ENCODE measurements around the gene STK17A. TPM values are rescaled to one million over a fixed set of nuclear protein-coding genes. Genes with fewer than 3 reads are reported as not detected.

The STK17A gene
- total RNA-seq, 1 experiment from 2014 or later, result 75.4 TPM

GRCh38 chr7:43565786-43566185 lies 17.1 kb upstream of the STK17A start:
- Histone ChIP-seq H2AFZ (ENCODE audit: low read length) (no peak overlapping the region), H3K4me2 (ENCODE audit: low read length) (no peak overlapping the region), H3K9ac (ENCODE audit: low read length) (no peak overlapping the region), H3F3A (ENCODE audit: low read length, unreplicated experiment) (peaks cover 3% of the 10 kb centered on the region), H3K36me3 (ENCODE audit: low read depth, low read length) (no peaks in the 10 kb centered on the region), H3K79me2 (ENCODE audit: low read length) (no peaks in the 10 kb centered on the region), H3K9me2 (replicated peaks; ENCODE audit: low read length) (no peaks in the 10 kb centered on the region), H3K27me3 (ENCODE audit: low read length) (no peaks in the 10 kb centered on the region), H4K20me1 (ENCODE audit: low read length) (no peaks in the 10 kb centered on the region), H3K27ac (ENCODE audit: low read length) (no peak overlapping the region), H3K9me3 (ENCODE audit: low read length) (no peaks in the 10 kb centered on the region), H3K4me1 (ENCODE audit: insufficient read depth, low read length) (peaks cover 31% of the 10 kb centered on the region), H3K4me3 (ENCODE audit: low read length) (no peak overlapping the region)
- ATAC-seq (no peak), DNase-seq (no peak)
- BruUV-seq (replicated peaks), result no TSS peak
- TF ChIP-seq EZH2phosphoT487 (IDR thresholded peaks at IDR 0.05; ENCODE audit: borderline replicate concordance, low read length) (no peak), EZH2 (IDR thresholded peaks at IDR 0.05; ENCODE audit: low read length, unreplicated experiment) (no peak), CTCF (conservative IDR thresholded peaks at IDR 0.05; ENCODE audit: low read depth, low read length) (no peak)
- POLR2A ChIA-PET (ENCODE audit: unreplicated experiment), result no interaction called here
- intact Hi-C loops (cut with micrococcal nuclease), result loop anchor here (10.0 kb wide), 1 partner anchor 71 kb away; no protein-coding TSS in a partner anchor
- CTCF ChIA-PET, result no interaction called here

DNA sequence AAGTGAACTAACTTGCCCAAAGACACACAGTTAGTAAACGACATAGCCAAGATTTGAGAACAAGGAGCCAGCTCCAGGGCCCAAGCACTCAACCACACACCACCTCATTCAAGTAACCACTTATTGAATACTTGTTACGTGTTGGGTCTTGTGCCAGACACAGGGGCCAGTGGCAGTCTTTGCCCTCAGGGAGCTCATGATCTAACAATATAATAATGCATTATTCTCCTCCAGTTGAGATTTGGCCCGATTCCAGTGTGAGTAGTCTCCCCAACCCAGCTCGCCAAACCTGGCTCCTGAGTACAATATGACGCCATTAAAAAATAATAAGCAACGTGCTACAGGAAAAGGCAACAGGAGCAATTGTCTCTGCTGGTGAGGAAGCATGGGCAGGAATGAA lies 14.4 kb upstream of the STK17A start:
- H3K79me2 ChIP-seq (ENCODE audit: low read length), result no peaks in the 10 kb centered on the region
- ChIA-PET POLR2A (ENCODE audit: unreplicated experiment) (interaction anchor here (1.4 kb wide), 1 partner anchor 14 kb away, joined by 26 read pairs; the partner anchor contains the start of gene STK17A), CTCF (interaction anchor here (2.1 kb wide), 1 partner anchor 14 kb away, joined by 7 read pairs; the partner anchor contains the start of gene STK17A)
- BruUV-seq (replicated peaks), result no TSS peak
- H3K4me1 ChIP-seq (ENCODE audit: insufficient read depth, low read length), result peaks cover 49% of the 10 kb centered on the region
- intact Hi-C loops (cut with micrococcal nuclease), result loop anchor here (10.0 kb wide), 1 partner anchor 74 kb away; no protein-coding TSS in a partner anchor
- H3K4me2 ChIP-seq (ENCODE audit: low read length), result peak overlapping the region; percentile 46
- no peaks in the 10 kb centered on the region for H3K36me3 ChIP-seq (ENCODE audit: low read depth, low read length)
- no peak overlapping the region for H3K4me3 ChIP-seq (ENCODE audit: low read length)
- H3K9me2 ChIP-seq (replicated peaks; ENCODE audit: low read length), result no peaks in the 10 kb centered on the region
- H3F3A ChIP-seq (ENCODE audit: low read length, unreplicated experiment), result peaks cover 3% of the 10 kb centered on the region
- H3K9me3 ChIP-seq (ENCODE audit: low read length), result no peaks in the 10 kb centered on the region
- peak; percentile 93 for DNase-seq
- peak overlapping the region; percentile 97 for H3K27ac ChIP-seq (ENCODE audit: low read length)
- H3K9ac ChIP-seq (ENCODE audit: low read length), result peak overlapping the region; percentile 70
- H4K20me1 ChIP-seq (ENCODE audit: low read length), result no peaks in the 10 kb centered on the region
- TF ChIP-seq EZH2phosphoT487 (IDR thresholded peaks at IDR 0.05; ENCODE audit: borderline replicate concordance, low read length), result no peak
- no peak for TF ChIP-seq CTCF (conservative IDR thresholded peaks at IDR 0.05; ENCODE audit: low read depth, low read length)
- TF ChIP-seq EZH2 (IDR thresholded peaks at IDR 0.05; ENCODE audit: low read length, unreplicated experiment), result no peak
- no peaks in the 10 kb centered on the region for H3K27me3 ChIP-seq (ENCODE audit: low read length)
- peak; percentile 34 for ATAC-seq
- H2AFZ ChIP-seq (ENCODE audit: low read length), result peak overlapping the region; percentile 38; the same call in 1 of the 2 replicates

DNA sequence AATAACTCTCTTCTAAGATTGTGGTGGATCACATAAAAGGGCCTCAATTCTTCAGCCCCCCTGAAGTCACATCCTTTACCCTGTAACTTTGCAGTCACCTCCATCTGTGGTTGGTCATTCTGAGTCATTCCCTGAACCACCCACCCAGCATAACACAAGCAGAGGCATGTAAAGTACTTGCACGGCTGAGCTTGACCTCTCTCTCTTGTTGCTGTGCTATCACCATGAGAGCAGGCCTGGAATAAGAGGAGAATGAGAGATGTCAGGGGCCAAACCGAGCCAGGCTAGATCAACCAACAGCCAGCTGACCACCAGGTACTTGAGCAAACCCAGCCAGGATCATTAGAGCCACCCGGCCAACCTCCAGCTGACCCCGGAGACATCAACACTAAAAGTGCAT lies 13.5 kb upstream of the STK17A start:
- no peaks in the 10 kb centered on the region for H4K20me1 ChIP-seq (ENCODE audit: low read length)

More for the DNA sequence above, 13.5 kb upstream of the STK17A start:
- H3K27ac ChIP-seq (ENCODE audit: low read length), result peak overlapping the region; percentile 97
- ATAC-seq (peak; percentile 45), DNase-seq (peak; percentile 64)
- no peak overlapping the region for H3K4me3 ChIP-seq (ENCODE audit: low read length)
- no peaks in the 10 kb centered on the region for H3K79me2 ChIP-seq (ENCODE audit: low read length)
- no peaks in the 10 kb centered on the region for H3K36me3 ChIP-seq (ENCODE audit: low read depth, low read length)
- BruUV-seq (replicated peaks), result no TSS peak
- H3F3A ChIP-seq (ENCODE audit: low read length, unreplicated experiment), result peaks cover 3% of the 10 kb centered on the region
- peak overlapping the region; percentile 70 for H3K9ac ChIP-seq (ENCODE audit: low read length)
- H3K4me2 ChIP-seq (ENCODE audit: low read length), result peak overlapping the region; percentile 46
- TF ChIP-seq EZH2 (IDR thresholded peaks at IDR 0.05; ENCODE audit: low read length, unreplicated experiment) (no peak), CTCF (conservative IDR thresholded peaks at IDR 0.05; ENCODE audit: low read depth, low read length) (no peak), EZH2phosphoT487 (IDR thresholded peaks at IDR 0.05; ENCODE audit: borderline replicate concordance, low read length) (no peak)
- H3K4me1 ChIP-seq (ENCODE audit: insufficient read depth, low read length), result peaks cover 49% of the 10 kb centered on the region
- ChIA-PET CTCF (interaction anchor here (0.5 to 2.1 kb wide), 2 partner anchors 10 to 13 kb away, joined by 6 to 7 read pairs; partner anchors contain the start of gene STK17A), POLR2A (ENCODE audit: unreplicated experiment) (interaction anchor here (1.4 kb wide), 1 partner anchor 13 kb away, joined by 26 read pairs; the partner anchor contains the start of gene STK17A)
- peak overlapping the region; percentile 38 for H2AFZ ChIP-seq (ENCODE audit: low read length)
- no peaks in the 10 kb centered on the region for H3K9me3 ChIP-seq (ENCODE audit: low read length)
- no peaks in the 10 kb centered on the region for H3K27me3 ChIP-seq (ENCODE audit: low read length)
- H3K9me2 ChIP-seq (replicated peaks; ENCODE audit: low read length), result no peaks in the 10 kb centered on the region
- intact Hi-C loops (cut with micrococcal nuclease), result loop anchor here (10.0 kb wide), 1 partner anchor 75 kb away; no protein-coding TSS in a partner anchor

Measured in PC-3 (cell line).